ENCODE measurements around the gene SUSD3. TPM values are rescaled to one million over a fixed set of nuclear protein-coding genes. Genes with fewer than 3 reads are reported as not detected.

The SUSD3 gene
- total RNA-seq: 10 to 100 TPM; 11.3 to 12.3 TPM
- polyA plus RNA-seq: 103 TPM

- peaks cover 63 to 88% (median 64%) of the 10 kb centered on the region in 3 donors for H3K4me1 Mint-ChIP-seq
- H3K27ac ChIP-seq (ENCODE audit: low read depth, low read length): peak within 1 kb of the TSS; percentile 71
- H3K4me1 ChIP-seq (ENCODE audit: insufficient read depth, low read length): peaks cover 50% of the 10 kb centered on the region
- peak within 1 kb of the TSS; percentile 90 to 98 (median 92) for H3K4me3 Mint-ChIP-seq
- no peaks in the 10 kb centered on the region for H3K9me3 Mint-ChIP-seq
- DNase-seq: peak; percentile 57 to 78 (median 70)
- no peaks in the 10 kb centered on the region for H3K27me3 ChIP-seq (ENCODE audit: insufficient read depth, low read length, poor library complexity, severe bottlenecking)
- POLR2A ChIA-PET: interaction anchor here (1.0 to 1.7 kb wide), 3 partner anchors 30 to 37 kb away, joined by 3 to 9 read pairs (median 9); no protein-coding TSS in a partner anchor
- H3K4me3 ChIP-seq (ENCODE audit: low read length): peak within 1 kb of the TSS; percentile 72
- H3K36me3 Mint-ChIP-seq: peaks cover 0 to 10% (median 0%) of the 10 kb centered on the region in 3 donors
- CTCF ChIA-PET: interaction anchor here (1.3 to 1.9 kb wide), 2 partner anchors 8 to 38 kb away, joined by 3 to 7 read pairs; no protein-coding TSS in a partner anchor
- no peaks in the 10 kb centered on the region for H3K36me3 ChIP-seq (ENCODE audit: insufficient read depth, low read length)
- H3K27me3 Mint-ChIP-seq: no peaks in the 10 kb centered on the region
- H3K27ac Mint-ChIP-seq: peak within 1 kb of the TSS; percentile 93 to 99 (median 95)
- H3K9me3 ChIP-seq (ENCODE audit: low read length): no peaks in the 10 kb centered on the region
Measured at GRCh38 chr9:93058355-93059010, at the start of gene SUSD3. Gene SUSD3 (plus strand): TSS chr9:93058701. CDS start chr9:93058743, 42 bp downstream.

GRCh38 chr9:93009337-93010015, 49.0 kb upstream of the SUSD3 start:
- Histone ChIP-seq H3K9me3 (ENCODE audit: low read length) (no peaks in the 10 kb centered on the region), H3K27ac (ENCODE audit: low read depth, low read length) (no peak overlapping the region), H3K36me3 (ENCODE audit: insufficient read depth, low read length) (peaks cover 64% of the 10 kb centered on the region), H3K4me1 (ENCODE audit: insufficient read depth, low read length) (peaks cover 4% of the 10 kb centered on the region), H3K4me3 (ENCODE audit: low read length) (no peak overlapping the region), H3K27me3 (ENCODE audit: insufficient read depth, low read length, poor library complexity, severe bottlenecking) (no peaks in the 10 kb centered on the region)
- no peaks in the 10 kb centered on the region for H3K9me3 Mint-ChIP-seq
- H3K27me3 Mint-ChIP-seq: no peaks in the 10 kb centered on the region
- peaks cover 8 to 90% (median 24%) of the 10 kb centered on the region in 3 donors for H3K36me3 Mint-ChIP-seq
- H3K27ac Mint-ChIP-seq: peak overlapping the region in 5 of 8 donors; percentile 20 to 90 (median 48)
- POLR2A ChIA-PET: interaction anchor here (0.6 to 1.5 kb wide), 2 partner anchors 16 to 52 kb away, joined by 3 to 4 read pairs; no protein-coding TSS in a partner anchor
- H3K4me1 Mint-ChIP-seq: peaks cover 5 to 20% (median 6%) of the 10 kb centered on the region in 3 donors
- CTCF ChIA-PET: interaction anchor here (1.3 to 2.0 kb wide), 2 partner anchors 52 to 99 kb away, joined by 3 to 4 read pairs; no protein-coding TSS in a partner anchor
- no peak for DNase-seq
- no peak overlapping the region for H3K4me3 Mint-ChIP-seq

- H3K4me3 ChIP-seq (ENCODE audit: low read length): no peak overlapping the region
- CTCF ChIA-PET: interaction anchor here (1.2 to 2.0 kb wide), 3 partner anchors 18 to 99 kb away, joined by 3 to 4 read pairs (median 3); no protein-coding TSS in a partner anchor
- peaks cover 59% of the 10 kb centered on the region for H3K36me3 ChIP-seq (ENCODE audit: insufficient read depth, low read length)
- Mint-ChIP-seq H3K36me3 (peaks cover 8 to 88% (median 24%) of the 10 kb centered on the region in 3 donors), H3K27me3 (no peaks in the 10 kb centered on the region), H3K27ac (peak overlapping the region in 3 of 8 donors; percentile 12 to 46 (median 36)), H3K9me3 (no peaks in the 10 kb centered on the region), H3K4me3 (no peak overlapping the region), H3K4me1 (peaks cover 3 to 18% (median 4%) of the 10 kb centered on the region in 3 donors)
- H3K27ac ChIP-seq (ENCODE audit: low read depth, low read length): no peak overlapping the region
- DNase-seq: no peak
- POLR2A ChIA-PET: interaction anchor here (0.6 kb wide), 1 partner anchor 53 kb away, joined by 4 read pairs; no protein-coding TSS in a partner anchor
- no peaks in the 10 kb centered on the region for H3K9me3 ChIP-seq (ENCODE audit: low read length)
- H3K4me1 ChIP-seq (ENCODE audit: insufficient read depth, low read length): no peaks in the 10 kb centered on the region
- no peaks in the 10 kb centered on the region for H3K27me3 ChIP-seq (ENCODE audit: insufficient read depth, low read length, poor library complexity, severe bottlenecking)
Measured at GRCh38 chr9:93010056-93010455, 48.4 kb upstream of the SUSD3 start.

GRCh38 chr9:93010704-93011103, 47.8 kb upstream of the SUSD3 start:
- peaks cover 8 to 85% (median 24%) of the 10 kb centered on the region in 3 donors for H3K36me3 Mint-ChIP-seq
- DNase-seq: no peak
- H3K9me3 Mint-ChIP-seq: no peaks in the 10 kb centered on the region

GRCh38 chr9:93011114-93011513, 47.4 kb upstream of the SUSD3 start:
- Mint-ChIP-seq H3K4me1 (peaks cover 0 to 14% (median 4%) of the 10 kb centered on the region in 3 donors), H3K27ac (peak overlapping the region in 2 of 8 donors; percentile 43 to 75), H3K36me3 (peaks cover 8 to 85% (median 23%) of the 10 kb centered on the region in 3 donors), H3K9me3 (no peaks in the 10 kb centered on the region), H3K27me3 (no peaks in the 10 kb centered on the region), H3K4me3 (no peak overlapping the region)
- peaks cover 56% of the 10 kb centered on the region for H3K36me3 ChIP-seq (ENCODE audit: insufficient read depth, low read length)
- H3K27ac ChIP-seq (ENCODE audit: low read depth, low read length): no peak overlapping the region
- H3K4me1 ChIP-seq (ENCODE audit: insufficient read depth, low read length): no peaks in the 10 kb centered on the region
- no peak overlapping the region for H3K4me3 ChIP-seq (ENCODE audit: low read length)
- H3K9me3 ChIP-seq (ENCODE audit: low read length): no peaks in the 10 kb centered on the region
- no peak for DNase-seq
- POLR2A ChIA-PET: no interaction called here
- CTCF ChIA-PET: interaction anchor here (0.6 to 7.7 kb wide), 4 partner anchors 8 to 53 kb away, joined by 3 to 46 read pairs (median 4); no protein-coding TSS in a partner anchor
- H3K27me3 ChIP-seq (ENCODE audit: insufficient read depth, low read length, poor library complexity, severe bottlenecking): no peaks in the 10 kb centered on the region

More at GRCh38 chr9:93010704-93011103, 47.8 kb upstream of the SUSD3 start:
- Histone ChIP-seq H3K27me3 (ENCODE audit: insufficient read depth, low read length, poor library complexity, severe bottlenecking) (no peaks in the 10 kb centered on the region), H3K4me3 (ENCODE audit: low read length) (no peak overlapping the region), H3K36me3 (ENCODE audit: insufficient read depth, low read length) (peaks cover 56% of the 10 kb centered on the region), H3K4me1 (ENCODE audit: insufficient read depth, low read length) (no peaks in the 10 kb centered on the region), H3K9me3 (ENCODE audit: low read length) (no peaks in the 10 kb centered on the region), H3K27ac (ENCODE audit: low read depth, low read length) (no peak overlapping the region)
- Mint-ChIP-seq H3K4me1 (peaks cover 3 to 16% (median 4%) of the 10 kb centered on the region in 3 donors), H3K4me3 (no peak overlapping the region), H3K27me3 (no peaks in the 10 kb centered on the region), H3K27ac (peak overlapping the region in 5 of 8 donors; percentile 33 to 75 (median 36))
- CTCF ChIA-PET: interaction anchor here (0.6 to 2.0 kb wide), 3 partner anchors 17 to 53 kb away, joined by 3 to 4 read pairs (median 3); no protein-coding TSS in a partner anchor
- POLR2A ChIA-PET: no interaction called here

- H3K4me1 Mint-ChIP-seq: peaks cover 1 to 15% (median 3%) of the 10 kb centered on the region in 3 donors
- peaks cover 6 to 87% (median 21%) of the 10 kb centered on the region in 3 donors for H3K36me3 Mint-ChIP-seq
- H3K9me3 Mint-ChIP-seq: no peaks in the 10 kb centered on the region
- H3K4me3 Mint-ChIP-seq: peak overlapping the region in 1 of 7 donors; percentile 26
- no peak for DNase-seq
- CTCF ChIA-PET: interaction anchor here (0.7 to 7.7 kb wide), 5 partner anchors 10 to 38 kb away, joined by 3 to 46 read pairs (median 4); no protein-coding TSS in a partner anchor
- POLR2A ChIA-PET: interaction anchor here (0.6 to 0.8 kb wide), 2 partner anchors 11 to 888 kb away, joined by 3 read pairs; no protein-coding TSS in a partner anchor
- H3K36me3 ChIP-seq (ENCODE audit: insufficient read depth, low read length): peaks cover 48% of the 10 kb centered on the region
- H3K9me3 ChIP-seq (ENCODE audit: low read length): no peaks in the 10 kb centered on the region
- no peaks in the 10 kb centered on the region for H3K4me1 ChIP-seq (ENCODE audit: insufficient read depth, low read length)
- H3K4me3 ChIP-seq (ENCODE audit: low read length): no peak overlapping the region
- no peak overlapping the region for H3K27ac ChIP-seq (ENCODE audit: low read depth, low read length)
- H3K27me3 ChIP-seq (ENCODE audit: insufficient read depth, low read length, poor library complexity, severe bottlenecking): no peaks in the 10 kb centered on the region
- peak overlapping the region in 7 of 8 donors; percentile 12 to 75 (median 52) for H3K27ac Mint-ChIP-seq
- H3K27me3 Mint-ChIP-seq: no peaks in the 10 kb centered on the region
Measured at GRCh38 chr9:93012963-93013855, 45.3 kb upstream of the SUSD3 start.

All from CD8-positive, alpha-beta memory T cell (primary cell).